Progenitor cell of endocrine pancreas (in vitro differentiated cells): ENCODE data around the gene FAM110A. TPM values are rescaled to one million over a fixed set of nuclear protein-coding genes. Genes with fewer than 3 reads are reported as not detected.

ENCODE experiments used
- total RNA-seq: library from RNA; stranded (reverse); gene quantifications from 2 replicates; pipeline ENCODE4 v1.2.1, GENCODE V29; 2021

FAM110A gene
- total RNA-seq, 1 donor from 2014 or later, result 17.4 TPM

Other genes starting within 250 kb of the FAM110A start
- gene TCF15, start 223.4 kb upstream of the FAM110A start, total RNA-seq, result not detected in 2 replicates
- gene SRXN1, start 180.5 kb upstream of the FAM110A start, total RNA-seq, result 12.0 and 13.8 TPM in 2 replicates
- not detected in 2 replicates for gene SCRT2, start 157.9 kb upstream of the FAM110A start, total RNA-seq
- gene SLC52A3, start 65.2 kb upstream of the FAM110A start, total RNA-seq, result 0.38 and 0.44 TPM in 2 replicates
- not detected in 2 replicates for gene ANGPT4, start 82.6 kb downstream of the FAM110A start, total RNA-seq
- gene RSPO4, start 168.6 kb downstream of the FAM110A start, total RNA-seq, result 1.4 and 1.7 TPM in 2 replicates